Measurements from ENCODE around the gene CDK17. TPM values are rescaled to one million over a fixed set of nuclear protein-coding genes. Genes with fewer than 3 reads are reported as not detected.
"Not testable (repeated sequence)": the region's sequence is repeated elsewhere in the genome, so short reads cannot be mapped to it uniquely, and the experiment has no call there.

CDK17 gene
- total RNA-seq, 4 donors from 2014 or later: 32.4 to 64.7 (median 49.0) TPM

DNA sequence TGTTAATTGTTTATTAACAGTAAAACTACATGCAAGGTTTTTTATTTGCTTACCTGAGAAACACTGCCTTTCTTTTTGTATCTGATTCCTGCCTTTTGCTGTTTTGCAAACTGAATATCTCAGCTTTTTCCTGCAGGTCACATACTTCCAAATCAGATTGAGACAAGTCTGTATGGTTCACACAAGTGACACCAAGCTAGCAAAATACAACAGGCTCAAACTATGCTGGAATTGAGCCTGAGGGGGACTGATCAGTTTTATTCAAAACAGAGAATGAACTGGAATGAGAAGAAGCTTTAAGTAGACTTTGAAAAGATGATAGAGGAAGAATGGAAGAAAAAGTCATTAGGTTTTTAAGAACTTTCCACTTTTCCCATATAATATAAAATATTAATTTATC is 12.2 kb upstream of the CDK17 start:
- Histone ChIP-seq H3K4me1 (no peaks in the 10 kb centered on the region), H3K9me3 (no peaks in the 10 kb centered on the region), H3K27ac (no peak overlapping the region), H3K4me3 (replicated peaks in 1 of 3) (no peak overlapping the region), H3K27me3 (no peaks in the 10 kb centered on the region), H3K36me3 (no peaks in the 10 kb centered on the region)
- DNase-seq: no peak
- TF ChIP-seq POLR2A (IDR thresholded peaks at IDR 0.05) (no peak), CTCF (IDR thresholded peaks at IDR 0.05) (no peak)
- intact Hi-C loops (cut with DNase I): no loop called here

DNA sequence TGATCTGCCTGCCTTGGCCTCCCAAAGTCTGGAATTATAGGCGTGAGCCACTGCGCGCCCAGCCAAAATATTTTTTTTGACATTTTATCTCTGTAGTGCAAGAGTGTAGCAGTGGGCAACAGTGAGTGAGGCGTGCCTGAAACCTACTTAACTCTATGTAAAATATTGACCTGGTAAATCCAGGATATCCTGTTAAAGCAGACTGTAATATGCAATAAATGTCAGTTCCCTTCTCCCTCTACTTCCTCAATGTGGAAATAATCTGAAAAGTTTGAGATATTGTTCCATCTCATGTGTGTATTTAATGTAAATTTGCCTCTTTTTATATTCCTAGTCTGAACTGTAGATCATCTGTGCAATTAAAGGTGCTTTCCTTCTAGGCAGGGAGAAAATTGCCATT is 9.5 kb upstream of the CDK17 start:
- Histone ChIP-seq H3K4me3 (replicated peaks in 1 of 3) (no peak overlapping the region), H3K36me3 (no peaks in the 10 kb centered on the region), H3K4me1 (no peaks in the 10 kb centered on the region), H3K27me3 (no peaks in the 10 kb centered on the region), H3K27ac (no peak overlapping the region), H3K9me3 (no peaks in the 10 kb centered on the region)
- 87 to 95% methylated on average over 4 of the region's 4 CpGs for WGBS, 2 donors
- DNase-seq: no peak
- intact Hi-C loops (cut with DNase I): loop anchor here (10.0 kb wide), 3 partner anchors 105 to 345 kb away; no protein-coding TSS in a partner anchor
- TF ChIP-seq POLR2A (IDR thresholded peaks at IDR 0.05) (no peak), CTCF (IDR thresholded peaks at IDR 0.05) (no peak)

DNA sequence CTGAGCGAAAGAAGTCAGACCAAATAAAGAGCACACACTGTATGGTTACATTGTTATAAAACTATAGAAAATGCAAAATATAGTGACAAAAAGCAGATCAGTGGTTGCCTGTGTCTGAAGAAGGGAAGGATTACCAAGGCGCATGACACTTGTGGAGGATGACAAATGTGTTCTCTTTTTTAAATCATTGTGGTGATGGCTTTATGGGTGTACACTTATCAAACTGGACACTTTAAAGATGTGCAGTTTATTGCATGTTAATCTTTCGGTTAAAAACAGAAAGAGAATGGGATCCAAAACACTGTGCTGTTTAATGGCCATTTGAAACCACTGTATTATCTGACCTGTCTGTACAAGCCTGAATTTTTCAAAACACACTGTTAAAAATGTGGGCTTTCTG is 8.8 kb upstream of the CDK17 start:
- no peaks in the 10 kb centered on the region for H3K36me3 ChIP-seq
- no peak for TF ChIP-seq POLR2A (IDR thresholded peaks at IDR 0.05)
- TF ChIP-seq CTCF (IDR thresholded peaks at IDR 0.05): no peak
- H3K4me1 ChIP-seq: no peaks in the 10 kb centered on the region
- no peaks in the 10 kb centered on the region for H3K9me3 ChIP-seq
- no peaks in the 10 kb centered on the region for H3K27me3 ChIP-seq
- H3K27ac ChIP-seq: no peak overlapping the region
- intact Hi-C loops (cut with DNase I): loop anchor here (10.0 kb wide), 3 partner anchors 106 to 344 kb away; no protein-coding TSS in a partner anchor
- no peak for DNase-seq
- no peak overlapping the region for H3K4me3 ChIP-seq (replicated peaks in 1 of 3)
- 96 to 99% methylated on average over 3 of the region's 3 CpGs for WGBS, 2 donors

DNA sequence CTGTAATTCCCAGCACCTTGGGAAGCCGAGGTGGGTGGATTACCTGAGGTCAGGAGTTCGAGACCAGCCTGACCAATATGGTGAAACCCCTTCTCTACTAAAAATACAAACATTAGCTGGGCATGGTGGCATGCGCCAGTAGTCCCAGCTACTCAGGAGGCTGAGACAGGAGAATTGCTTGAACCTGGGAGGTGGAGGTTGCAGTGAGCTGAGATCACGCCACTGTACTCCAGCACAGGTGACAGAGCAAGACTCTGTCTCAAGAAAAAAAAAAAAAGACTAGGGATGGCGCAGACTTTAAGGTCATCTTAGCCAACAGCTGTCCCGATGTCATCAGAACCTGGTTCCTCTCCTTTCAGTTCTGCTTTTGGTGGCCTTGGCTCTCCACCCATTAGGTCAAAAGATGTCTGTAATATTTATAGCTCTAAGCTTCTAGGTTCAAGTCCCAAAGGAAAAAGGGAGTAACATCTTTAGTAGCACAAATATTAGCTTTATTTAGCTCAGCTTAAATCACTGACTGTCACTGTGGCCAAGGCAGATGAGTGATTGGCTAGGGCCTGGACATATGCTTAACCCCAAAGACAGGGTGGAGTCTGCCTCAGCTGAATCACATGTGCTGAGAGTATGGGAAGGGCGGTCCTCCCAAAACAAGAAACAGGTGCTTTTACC is 7.3 kb upstream of the CDK17 start:
- not testable (repeated sequence) for H3K27me3 ChIP-seq; DNase-seq; H3K36me3 ChIP-seq; H3K4me3 ChIP-seq (replicated peaks in 1 of 3); H3K4me1 ChIP-seq; H3K27ac ChIP-seq; H3K9me3 ChIP-seq
- intact Hi-C loops (cut with DNase I): loop anchor here (10.0 kb wide), 3 partner anchors 107 to 343 kb away; no protein-coding TSS in a partner anchor
- 87 to 89% methylated on average over 7 of the region's 7 CpGs for WGBS, 2 donors

- Histone ChIP-seq H3K4me3 (replicated peaks in 1 of 3) (no peak overlapping the region), H3K27me3 (no peaks in the 10 kb centered on the region), H3K36me3 (no peaks in the 10 kb centered on the region), H3K4me1 (peaks cover 3 to 4% of the 10 kb centered on the region in 2 donors), H3K27ac (no peak overlapping the region), H3K9me3 (no peaks in the 10 kb centered on the region)
- WGBS, 2 donors: 75 to 76% methylated on average over 3 of the region's 3 CpGs
- no peak for DNase-seq
- TF ChIP-seq CTCF (IDR thresholded peaks at IDR 0.05): no peak
- TF ChIP-seq POLR2A (IDR thresholded peaks at IDR 0.05): no peak
- intact Hi-C loops (cut with DNase I): loop anchor here (10.0 kb wide), 3 partner anchors 110 to 340 kb away; no protein-coding TSS in a partner anchor
These were observed 4.5 kb upstream of the CDK17 start for GRCh38 chr12:96404696-96405095.

Measured in thyroid gland (tissue), 4 donors.